HEK293 (cell line): ENCODE data around the gene MMP23B.

Source experiments
- TF ChIP-seq, protein P1 (sequence below): fragments of 450-650 bp; formaldehyde crosslinking; IDR thresholded peaks from 2 replicates; pipeline ENCODE4 v1.5.1; 2017; ENCODE audit warnings: missing biosample characterization, missing genetic modification characterization
- TF ChIP-seq, protein P2 (sequence below): fragments of 450-650 bp; formaldehyde crosslinking; IDR thresholded peaks from 2 replicates; pipeline ENCODE4 v1.5.1; 2016; ENCODE audit warnings: missing biosample characterization, missing genetic modification characterization

DNA sequence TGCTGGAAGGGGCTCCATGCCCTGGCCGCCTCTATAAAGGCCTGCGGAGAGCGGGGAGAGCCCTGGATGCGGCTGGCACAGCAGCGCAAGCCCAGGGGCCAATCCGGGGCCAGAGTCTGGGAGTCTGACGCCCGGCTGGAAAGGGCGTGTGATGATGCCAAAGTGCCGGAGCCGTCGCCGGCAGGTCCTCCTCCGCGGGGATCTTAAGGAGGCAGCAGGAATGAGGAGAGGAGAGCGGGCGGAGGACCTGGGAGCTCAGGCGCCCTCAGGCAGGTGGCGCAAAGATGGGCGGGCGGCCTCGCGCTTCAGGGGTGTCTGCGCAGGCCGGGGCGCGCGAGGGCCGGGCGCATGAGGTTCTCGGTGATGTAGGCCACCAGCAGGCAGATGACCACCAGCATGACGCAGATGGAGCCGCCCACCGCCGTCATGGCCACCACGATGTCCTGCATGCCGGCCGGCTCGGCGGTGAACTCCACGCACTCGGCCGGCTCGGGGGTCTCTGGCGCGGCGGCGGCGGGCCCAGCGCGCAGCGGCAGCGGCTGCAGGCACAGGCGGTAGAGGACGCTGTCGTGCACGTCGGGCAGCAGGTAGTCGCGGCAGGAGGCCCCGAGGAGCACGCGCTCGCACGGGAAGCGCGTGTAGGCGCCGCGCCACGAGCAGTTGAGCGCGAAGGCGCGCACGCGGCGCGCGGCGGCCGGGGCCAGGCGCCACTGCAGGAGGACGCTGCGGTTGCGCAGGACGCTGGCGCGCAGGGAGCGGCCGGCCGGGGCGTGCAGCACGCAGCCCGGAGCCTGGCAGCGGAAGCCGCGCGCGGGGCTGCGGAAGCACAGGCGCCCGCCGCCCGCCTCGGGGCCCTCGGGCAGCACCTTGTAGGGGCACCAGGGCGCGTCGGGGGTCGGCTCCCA is 32.7 kb upstream of the MMP23B start:
- TF ChIP-seq, protein P1, sequence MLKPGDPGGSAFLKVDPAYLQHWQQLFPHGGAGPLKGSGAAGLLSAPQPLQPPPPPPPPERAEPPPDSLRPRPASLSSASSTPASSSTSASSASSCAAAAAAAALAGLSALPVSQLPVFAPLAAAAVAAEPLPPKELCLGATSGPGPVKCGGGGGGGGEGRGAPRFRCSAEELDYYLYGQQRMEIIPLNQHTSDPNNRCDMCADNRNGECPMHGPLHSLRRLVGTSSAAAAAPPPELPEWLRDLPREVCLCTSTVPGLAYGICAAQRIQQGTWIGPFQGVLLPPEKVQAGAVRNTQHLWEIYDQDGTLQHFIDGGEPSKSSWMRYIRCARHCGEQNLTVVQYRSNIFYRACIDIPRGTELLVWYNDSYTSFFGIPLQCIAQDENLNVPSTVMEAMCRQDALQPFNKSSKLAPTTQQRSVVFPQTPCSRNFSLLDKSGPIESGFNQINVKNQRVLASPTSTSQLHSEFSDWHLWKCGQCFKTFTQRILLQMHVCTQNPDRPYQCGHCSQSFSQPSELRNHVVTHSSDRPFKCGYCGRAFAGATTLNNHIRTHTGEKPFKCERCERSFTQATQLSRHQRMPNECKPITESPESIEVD (tag by site-specific recombination) = no peak
- TF ChIP-seq, protein P2, sequence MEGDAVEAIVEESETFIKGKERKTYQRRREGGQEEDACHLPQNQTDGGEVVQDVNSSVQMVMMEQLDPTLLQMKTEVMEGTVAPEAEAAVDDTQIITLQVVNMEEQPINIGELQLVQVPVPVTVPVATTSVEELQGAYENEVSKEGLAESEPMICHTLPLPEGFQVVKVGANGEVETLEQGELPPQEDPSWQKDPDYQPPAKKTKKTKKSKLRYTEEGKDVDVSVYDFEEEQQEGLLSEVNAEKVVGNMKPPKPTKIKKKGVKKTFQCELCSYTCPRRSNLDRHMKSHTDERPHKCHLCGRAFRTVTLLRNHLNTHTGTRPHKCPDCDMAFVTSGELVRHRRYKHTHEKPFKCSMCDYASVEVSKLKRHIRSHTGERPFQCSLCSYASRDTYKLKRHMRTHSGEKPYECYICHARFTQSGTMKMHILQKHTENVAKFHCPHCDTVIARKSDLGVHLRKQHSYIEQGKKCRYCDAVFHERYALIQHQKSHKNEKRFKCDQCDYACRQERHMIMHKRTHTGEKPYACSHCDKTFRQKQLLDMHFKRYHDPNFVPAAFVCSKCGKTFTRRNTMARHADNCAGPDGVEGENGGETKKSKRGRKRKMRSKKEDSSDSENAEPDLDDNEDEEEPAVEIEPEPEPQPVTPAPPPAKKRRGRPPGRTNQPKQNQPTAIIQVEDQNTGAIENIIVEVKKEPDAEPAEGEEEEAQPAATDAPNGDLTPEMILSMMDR (tag by site-specific recombination) = no peak
